Measurements from ENCODE around the gene RGS9. TPM values are rescaled to one million over a fixed set of nuclear protein-coding genes. Genes with fewer than 3 reads are reported as not detected.

Gene RGS9
- total RNA-seq, 1 donor from 2014 or later, result 8.5 TPM

- Mint-ChIP-seq H3K27ac (no peak overlapping the region), H3K27me3 (no peaks in the 10 kb centered on the region), H3K9me3 (ENCODE audit: low read depth) (no peaks in the 10 kb centered on the region), H3K36me3 (ENCODE audit: insufficient read depth) (no peaks in the 10 kb centered on the region), H3K4me1 (ENCODE audit: low read depth) (no peaks in the 10 kb centered on the region), H3K4me3 (ENCODE audit: low read depth) (no peak overlapping the region)
- DNase-seq (ENCODE audit: low spot score, unreplicated experiment), result no peak
- no peak for TF ChIP-seq CTCF (IDR thresholded peaks at IDR 0.05; ENCODE audit: unreplicated experiment)
Observed at GRCh38 chr17:65173284-65173793, 36.2 kb downstream of the RGS9 start.

GRCh38 chr17:65173976-65174683 lies 37.0 kb downstream of the RGS9 start:
- DNase-seq (ENCODE audit: low spot score, unreplicated experiment), result no peak
- TF ChIP-seq CTCF (IDR thresholded peaks at IDR 0.05; ENCODE audit: unreplicated experiment), result no peak
- no peaks in the 10 kb centered on the region for H3K36me3 Mint-ChIP-seq (ENCODE audit: insufficient read depth)
- H3K27me3 Mint-ChIP-seq, result no peaks in the 10 kb centered on the region
- no peaks in the 10 kb centered on the region for H3K9me3 Mint-ChIP-seq (ENCODE audit: low read depth)
- H3K4me3 Mint-ChIP-seq (ENCODE audit: low read depth), result no peak overlapping the region
- H3K27ac Mint-ChIP-seq, result no peak overlapping the region
- peaks cover 6% of the 10 kb centered on the region for H3K4me1 Mint-ChIP-seq (ENCODE audit: low read depth)

GRCh38 chr17:65174974-65175373 lies 37.8 kb downstream of the RGS9 start:
- TF ChIP-seq CTCF (IDR thresholded peaks at IDR 0.05; ENCODE audit: unreplicated experiment), result no peak
- H3K4me1 Mint-ChIP-seq (ENCODE audit: low read depth), result peaks cover 12% of the 10 kb centered on the region
- DNase-seq (ENCODE audit: low spot score, unreplicated experiment), result no peak
- H3K27ac Mint-ChIP-seq, result no peak overlapping the region
- no peak overlapping the region for H3K4me3 Mint-ChIP-seq (ENCODE audit: low read depth)
- H3K36me3 Mint-ChIP-seq (ENCODE audit: insufficient read depth), result no peaks in the 10 kb centered on the region
- no peaks in the 10 kb centered on the region for H3K9me3 Mint-ChIP-seq (ENCODE audit: low read depth)
- no peaks in the 10 kb centered on the region for H3K27me3 Mint-ChIP-seq

- no peaks in the 10 kb centered on the region for H3K27me3 Mint-ChIP-seq
- no peaks in the 10 kb centered on the region for H3K36me3 Mint-ChIP-seq (ENCODE audit: insufficient read depth)
- H3K9me3 Mint-ChIP-seq (ENCODE audit: low read depth), result no peaks in the 10 kb centered on the region
- no peak overlapping the region for H3K27ac Mint-ChIP-seq
- no peak for DNase-seq (ENCODE audit: low spot score, unreplicated experiment)
- no peak overlapping the region for H3K4me3 Mint-ChIP-seq (ENCODE audit: low read depth)
- no peak for TF ChIP-seq CTCF (IDR thresholded peaks at IDR 0.05; ENCODE audit: unreplicated experiment)
- peaks cover 14% of the 10 kb centered on the region for H3K4me1 Mint-ChIP-seq (ENCODE audit: low read depth)
Observed at GRCh38 chr17:65175952-65176351, 38.8 kb downstream of the RGS9 start.

- no peak for DNase-seq (ENCODE audit: low spot score, unreplicated experiment)
- Mint-ChIP-seq H3K27ac (no peak overlapping the region), H3K27me3 (no peaks in the 10 kb centered on the region), H3K36me3 (ENCODE audit: insufficient read depth) (no peaks in the 10 kb centered on the region), H3K4me3 (ENCODE audit: low read depth) (no peak overlapping the region), H3K4me1 (ENCODE audit: low read depth) (peaks cover 14% of the 10 kb centered on the region), H3K9me3 (ENCODE audit: low read depth) (no peaks in the 10 kb centered on the region)
- TF ChIP-seq CTCF (IDR thresholded peaks at IDR 0.05; ENCODE audit: unreplicated experiment), result no peak
Observed at GRCh38 chr17:65176646-65177409, 39.7 kb downstream of the RGS9 start.
